HepG2 (cell line): ENCODE data around the gene AATF. TPM values are rescaled to one million over a fixed set of nuclear protein-coding genes. Genes with fewer than 3 reads are reported as not detected.

Experiments used
- ATAC-seq: fragments of 200-7000 bp; cut with Tn5 transposase; 3 replicates; pipeline ENCODE4 v1.9.1; 2020; ENCODE audit warnings: mild to moderate bottlenecking, moderate library complexity
- BruUV-seq: library from RNA; stranded (reverse); fragments of 400-500 nt; replicated peaks from 2 replicates; lab custom pipeline; 2021; lab: Mats Ljungman, UMichigan
- CTCF ChIA-PET: fragments of 300-600 bp; formaldehyde crosslinking; extraction: SDS; loops from one replicate; lab custom pipeline; 2021; ENCODE audit warnings: low total read pairs, inconsistent platforms, low intra/inter-chr PET ratio; lab: Yijun Ruan, JAX
- POLR2A ChIA-PET: fragments of 350-600 bp; sonication (Branson Sonifier 250); formaldehyde crosslinking; loops from one replicate; lab custom pipeline; 2020; ENCODE audit warnings: antibody characterized with exemption, inconsistent platforms; lab: Yijun Ruan, JAX
- DNase-seq: peaks from one replicate; pipeline ENCODE4 v3.0.0-alpha.2; 2015; ENCODE audit warnings: low spot score
- FAIRE-seq: peaks from 3 replicates; lab custom pipeline; 2011; peaks lifted over from hg19 to GRCh38; lab: Jason Lieb, UNC
- H2AFZ ChIP-seq: one replicate; pipeline ENCODE4 v1.6.1; 2011; ENCODE audit warnings: low read length, inconsistent platforms
- H3K27ac ChIP-seq: fragments of 300-600 bp; 3 replicates; pipeline ENCODE4 v1.8.0; 2011; ENCODE audit warnings: mixed run types, mild to moderate bottlenecking, mixed read lengths, low read length, inconsistent platforms; ENCODE audit not compliant: insufficient read depth; ENCODE audit errors: extremely low read length
- H3K27me3 ChIP-seq, 2 experiments: fragments of 200-600 bp in 1 of 2; 2 replicates in 1 of 2; 3 replicates in 1 of 2; pipeline versions ENCODE4 v1.6.0 to v1.8.0; 2011; ENCODE audit warnings: low read length in 2 of 2, mild to moderate bottlenecking in 2 of 2, moderate library complexity in 2 of 2, inconsistent platforms in 1 of 2; ENCODE audit not compliant: insufficient read depth in 2 of 2, control insufficient read depth in 1 of 2
- H3K36me3 ChIP-seq, 2 experiments: fragments of 200-600 bp in 1 of 2; replicated peaks in 1 of 2; 2 replicates in 1 of 2; 3 replicates in 1 of 2; pipeline versions ENCODE4 v1.5.1 to v1.8.0; 2011; ENCODE audit warnings: low read length in 2 of 2, inconsistent platforms in 1 of 2; ENCODE audit not compliant: insufficient read depth in 2 of 2, control insufficient read depth in 1 of 2
- H3K4me1 ChIP-seq: 2 replicates; pipeline ENCODE4 v1.5.1; 2012; ENCODE audit warnings: low read length, inconsistent platforms; ENCODE audit not compliant: insufficient read depth
- H3K4me2 ChIP-seq: 2 replicates; pipeline ENCODE4 v1.6.0; 2011; ENCODE audit warnings: low read depth, low read length, inconsistent platforms
- H3K4me3 ChIP-seq, 3 experiments: fragments of 200-600 bp in 1 of 3; sonication (generic), shearing (Covaris generic) in 1 of 3; replicated peaks in 1 of 3; 2 replicates each; pipeline ENCODE4 v1.5.1; 2011 to 2016; ENCODE audit warnings: low read length in 3 of 3, inconsistent platforms in 2 of 3, low read depth in 2 of 3, mild to moderate bottlenecking in 2 of 3, control low read depth in 1 of 3, mixed read lengths in 1 of 3; ENCODE audit not compliant: insufficient read depth in 1 of 3
- H3K79me2 ChIP-seq: one replicate; pipeline ENCODE4 v1.6.1; 2011; ENCODE audit warnings: low read length, inconsistent platforms; ENCODE audit not compliant: insufficient read depth
- H3K9ac ChIP-seq: 2 replicates; pipeline ENCODE4 v1.6.0; 2011; ENCODE audit warnings: mild to moderate bottlenecking, low read depth, low read length, inconsistent platforms; ENCODE audit not compliant: insufficient read depth
- H3K9me3 ChIP-seq: 2 replicates; pipeline ENCODE4 v1.5.1; 2012; ENCODE audit warnings: mild to moderate bottlenecking, low read length
- H4K20me1 ChIP-seq: 2 replicates; pipeline ENCODE4 v1.6.0; 2011; ENCODE audit warnings: inconsistent platforms, mild to moderate bottlenecking, low read length, moderate library complexity; ENCODE audit not compliant: insufficient read depth
- CREB1 ChIP-seq, 2 experiments: fragments of 450-650 bp in 1 of 2; IDR thresholded peaks; 2 replicates each; pipeline ENCODE4 v1.6.1; 2016 to 2017; ENCODE audit warnings: control low read depth in 1 of 2, mild to moderate bottlenecking in 1 of 2, missing compliant biosample characterization in 1 of 2, missing genetic modification characterization in 1 of 2
- KDM5B ChIP-seq: sonication (generic); formaldehyde crosslinking; IDR thresholded peaks from 2 replicates; pipeline ENCODE4 v1.4.0; 2020; ENCODE audit warnings: missing genetic modification reagents, mild to moderate bottlenecking, borderline replicate concordance
- MAF1 ChIP-seq: sonication (generic); formaldehyde crosslinking; IDR thresholded peaks from 2 replicates; pipeline ENCODE4 v1.5.0; 2020; ENCODE audit warnings: missing genetic modification reagents, borderline replicate concordance
- MTF1 ChIP-seq: sonication (generic); formaldehyde crosslinking; IDR thresholded peaks from 2 replicates; pipeline ENCODE4 v1.5.0; 2020; ENCODE audit warnings: missing genetic modification reagents
- NFKBIZ ChIP-seq: IDR thresholded peaks from 2 replicates; pipeline ENCODE4 v1.6.1; 2018; ENCODE audit warnings: missing genetic modification reagents, missing compliant biosample characterization
- NR2F1 ChIP-seq, 2 experiments: fragments of 450-650 bp in 1 of 2; formaldehyde crosslinking in 1 of 2; IDR thresholded peaks; 2 replicates each; pipeline versions ENCODE4 v1.5.0 to v1.6.1; 2016 to 2020; ENCODE audit warnings: mild to moderate bottlenecking in 1 of 2, missing compliant biosample characterization in 1 of 2, missing genetic modification reagents in 1 of 2, moderate library complexity in 1 of 2
- SALL2 ChIP-seq: sonication (generic); formaldehyde crosslinking; IDR thresholded peaks from 2 replicates; pipeline ENCODE4 v1.8.1; 2023; ENCODE audit warnings: mild to moderate bottlenecking, missing genetic modification reagents, inconsistent platforms
- SP2 ChIP-seq: sonication (generic); formaldehyde crosslinking; IDR thresholded peaks from 2 replicates; pipeline ENCODE4 v1.5.1; 2020; ENCODE audit warnings: mild to moderate bottlenecking, missing genetic modification reagents
- TBX2 ChIP-seq: sonication (generic); formaldehyde crosslinking; IDR thresholded peaks from 2 replicates; pipeline ENCODE4 v1.5.0; 2020; ENCODE audit warnings: missing genetic modification reagents, mild to moderate bottlenecking, borderline replicate concordance
- ZNF160 ChIP-seq: sonication (generic); formaldehyde crosslinking; IDR thresholded peaks from 2 replicates; pipeline ENCODE4 v1.8.0; 2022; ENCODE audit warnings: mild to moderate bottlenecking, inconsistent platforms, missing genetic modification reagents
- ZNF326 ChIP-seq: sonication (generic); formaldehyde crosslinking; IDR thresholded peaks from 2 replicates; pipeline ENCODE4 v1.4.0; 2020; ENCODE audit warnings: missing genetic modification reagents, borderline replicate concordance
- ZNF512B ChIP-seq: sonication (generic); formaldehyde crosslinking; IDR thresholded peaks from 2 replicates; pipeline ENCODE4 v1.5.1; 2020; ENCODE audit warnings: missing genetic modification reagents, mild to moderate bottlenecking, borderline replicate concordance
- ZNF704 ChIP-seq: sonication (generic); formaldehyde crosslinking; IDR thresholded peaks from 2 replicates; pipeline ENCODE4 v1.8.1; 2023; ENCODE audit warnings: mild to moderate bottlenecking, inconsistent platforms, moderate library complexity, missing genetic modification reagents, borderline replicate concordance
- ZNF777 ChIP-seq: sonication (generic); formaldehyde crosslinking; IDR thresholded peaks from 2 replicates; pipeline ENCODE4 v1.4.0; 2020; ENCODE audit warnings: missing genetic modification reagents
- ZNF800 ChIP-seq: sonication (generic); formaldehyde crosslinking; IDR thresholded peaks from 2 replicates; pipeline ENCODE4 v1.4.0; 2020; ENCODE audit warnings: missing genetic modification reagents
- WGBS: methylation state at CpG from one replicate; pipeline ENCODE4 v1.1.6; 2017; ENCODE audit warnings: low lambda C conversion rate; 5-methylcytosine and 5-hydroxymethylcytosine counted together
- in situ Hi-C: cut with HindIII; loops from 2 replicates; pipeline ENCODE4 v1.10.0; 2017; ENCODE audit warnings: low pct_unique_long_range_greater_than_20kb; ENCODE audit not compliant: extremely low pct_ligation_motif_present
- intact Hi-C: fragments of 100-400 bp; cut with micrococcal nuclease; formaldehyde crosslinking; loops from one replicate; pipeline ENCODE4 v1.10.0; 2022; ENCODE audit not compliant: unreplicated experiment
- polyA plus RNA-seq, 8 experiments: library from polyadenylated mRNA; depleted of rRNA in 3 of 8; stranded (reverse) in 7 of 8; unstranded in 1 of 8; fragments of >200 nt; fragmentation: Illumina TruSeq in 4 of 8; extraction: Trizol in 4 of 8; gene quantifications; 2 replicates each; pipeline versions ENCODE4 v1.2.1 to v1.2.3, GENCODE V29; 2011 to 2016; ENCODE audit warnings: low read depth in 4 of 8, missing spikeins in 1 of 8, mixed read lengths in 1 of 8; ENCODE audit not compliant: insufficient read depth in 1 of 8
- total RNA-seq, 5 experiments: library from RNA; depleted of rRNA; stranded (reverse); fragments of >200 nt; fragmentation: Illumina TruSeq; extraction: Trizol; gene quantifications; 2 replicates each; pipeline ENCODE4 v1.2.3, GENCODE V29; 2016; ENCODE audit warnings: low read depth in 1 of 5

Gene AATF
- total and polyA plus RNA-seq, 2 of the 13 experiments (the other 11 are each of a cell fraction or from before 2014, with no cell fraction given), result 9.1 to 53.3 TPM

GRCh38 chr17:37068266-37068665 is 119.5 kb downstream of the AATF start:
- H3K4me2 ChIP-seq, result peak overlapping the region; percentile 73
- TF ChIP-seq KDM5B (CRISPR knock-in tag) (no peak), TBX2 (CRISPR knock-in tag) (0 out of 2 replicates have a peak, but pooled peaks have one; percentile 2), ZNF777 (CRISPR knock-in tag) (no peak), SP2 (no peak), ZNF704 (CRISPR knock-in tag) (no peak), ZNF512B (0 out of 2 replicates have a peak, but pooled peaks have one; percentile 80), ZNF326 (CRISPR knock-in tag) (no peak), ZNF800 (CRISPR knock-in tag) (0 out of 2 replicates have a peak, but pooled peaks have one; percentile 17), SALL2 (CRISPR knock-in tag) (0 out of 2 replicates have a peak, but pooled peaks have one; percentile 42), ZNF160 (CRISPR knock-in tag) (no peak), MAF1 (CRISPR knock-in tag) (no peak), NFKBIZ (CRISPR knock-in tag) (no peak), MTF1 (CRISPR knock-in tag) (no peak), CREB1 (IDR thresholded peaks at IDR 0.05) (no peak), CREB1 (CRISPR knock-in tag; IDR thresholded peaks at IDR 0.05) (no peak), NR2F1 (CRISPR knock-in tag; IDR thresholded peaks at IDR 0.05) (no peak)
- ATAC-seq (peak; percentile 43), DNase-seq (no peak), FAIRE-seq (no peak)
- in situ Hi-C loops, result loop anchor here (10.0 kb wide), 1 partner anchor 433 kb away; no protein-coding TSS in a partner anchor
- H2AFZ ChIP-seq, result no peak overlapping the region
- H3K27ac ChIP-seq, result no peak overlapping the region
- WGBS, result 40% methylated on average over 10 of the region's 10 CpGs
- intact Hi-C loops, result no loop called here
- H3K9me3 ChIP-seq, result no peaks in the 10 kb centered on the region
- peak overlapping the region; percentile 20 to 67 (median 22); a peak in 4 of 6 replicates for H3K4me3 ChIP-seq
- H3K9ac ChIP-seq, result peak overlapping the region; percentile 50; the same call in 1 of the 2 replicates
- H3K4me1 ChIP-seq, result peaks cover 29% of the 10 kb centered on the region
- H4K20me1 ChIP-seq, result no peaks in the 10 kb centered on the region
- BruUV-seq, result no TSS peak
- no peaks in the 10 kb centered on the region for H3K79me2 ChIP-seq
- POLR2A ChIA-PET, result interaction anchor here (1.0 to 1.7 kb wide), 3 partner anchors 13 to 467 kb away, joined by 3 to 6 read pairs (median 4); partner anchors contain the start of gene MRM1
- H3K36me3 ChIP-seq, result no peaks in the 10 kb centered on the region
- CTCF ChIA-PET, result no interaction called here
- peaks cover 2 to 31% of the 10 kb centered on the region in 2 experiments; a peak in 4 of 5 replicates for H3K27me3 ChIP-seq
